Adrenal gland (tissue), 12 donors: ENCODE measurements around the gene DLGAP1. TPM values are rescaled to one million over a fixed set of nuclear protein-coding genes. Genes with fewer than 3 reads are reported as not detected.
"Not testable (repeated sequence)": the region's sequence is repeated elsewhere in the genome, so short reads cannot be mapped to it uniquely, and the experiment has no call there.

Experiments used
- DNase-seq, 7 donors: peaks; one replicate each; pipeline ENCODE4 v3.0.0-alpha.2; 2019 to 2020
- H3K27ac ChIP-seq, 5 donors: fragments of 200-600 bp; sonication (generic) in 4 of 5; 1 replicate in 3 of 5; 2 replicates in 2 of 5; pipeline versions ENCODE4 v1.5.1 to v1.8.0; 2016 to 2020; ENCODE audit warnings: mild to moderate bottlenecking in 1 of 5
- H3K27me3 ChIP-seq: fragments of 200-600 bp; 2 replicates; pipeline ENCODE4 v1.8.0; 2021
- H3K36me3 ChIP-seq, 2 donors: fragments of 200-600 bp; replicated peaks in 1 of 2; 1 replicate in 1 of 2; 2 replicates in 1 of 2; pipeline versions ENCODE4 v1.5.1 to v1.8.0; 2018 to 2022
- H3K4me1 ChIP-seq, 2 donors: fragments of 200-600 bp; replicated peaks in 1 of 2; 1 replicate in 1 of 2; 2 replicates in 1 of 2; pipeline versions ENCODE4 v1.5.1 to v1.8.0; 2018 to 2021
- H3K4me3 ChIP-seq, 4 donors: fragments of 200-600 bp; sonication (generic) in 3 of 4; one replicate each; pipeline ENCODE4 v1.5.1; 2016 to 2018
- H3K9me3 ChIP-seq, 3 donors: fragments of 200-600 bp; sonication (generic) in 1 of 3; replicated peaks in 1 of 3; 1 replicate in 2 of 3; 2 replicates in 1 of 3; pipeline versions ENCODE4 v1.5.1 to v1.8.0; 2016 to 2021
- POLR2A ChIP-seq, 2 donors: fragments of 450-650 bp; IDR thresholded peaks; one replicate each; pipeline ENCODE4 v1.6.1; 2017; ENCODE audit warnings: antibody characterized with exemption in 2 of 2, mild to moderate bottlenecking in 2 of 2, moderate library complexity in 1 of 2
- whole genome bisulfite sequencing, 4 donors: extraction: QIAGEN DNeasy Blood & Tissue Kit in 2 of 4; methylation state at CpG; one replicate each; pipeline versions ENCODE4 v1.1.5 to v1.1.7; 2013 to 2017; 5-methylcytosine and 5-hydroxymethylcytosine counted together
- intact Hi-C, 2 donors: fragments of 100-400 bp; cut with DNase I; formaldehyde crosslinking; loops; one replicate each; pipeline versions ENCODE4 v1.14.1 to v1.15.0; 2022 to 2023
- polyA plus RNA-seq, 3 donors: library from polyadenylated mRNA; stranded (reverse); fragments of 200-250 nt in 2 of 3; fragments of 350-450 nt in 1 of 3; fragmentation: Illumina TruSeq in 1 of 3; extraction: RNeasy Lipid Tissue Mini Kit (QIAGEN cat#74804) in 1 of 3; gene quantifications; one replicate each; pipeline ENCODE4 v1.2.3, GENCODE V29; 2013 to 2014
- total RNA-seq, 9 donors: library from RNA; depleted of rRNA in 4 of 9; stranded (reverse); fragments of >200 nt in 4 of 9; fragments of 120-200 nt in 1 of 9; fragmentation: NEBNext Ultra II Directional in 1 of 9; extraction: Animal tissue kit (Norgen Biotek cat#: 25700) in 1 of 9; gene quantifications; one replicate each; pipeline versions ENCODE4 v1.1.0 to v1.2.4, GENCODE V29; 2013 to 2023
- TF ChIP-seq, protein P1 (sequence below), 6 experiments: fragments of 450-650 bp in 4 of 6; fragments of 200-600 bp in 2 of 6; sonication (generic) in 1 of 6; IDR thresholded peaks; 1 replicate in 5 of 6; 2 replicates in 1 of 6; pipeline versions ENCODE4 v1.5.1 to v1.8.0; 2016 to 2021; ENCODE audit warnings: antibody characterized with exemption in 6 of 6, mild to moderate bottlenecking in 2 of 6, moderate library complexity in 1 of 6
- donor health status: healthy with polysubstance abuse.
- donor health status: Bipolar disorder and iron deficiency.
- donor health status: DM: yes; HTN: yes; CAD: no.
- donor health status: DM: no; HTN: no; CAD: no.
- donor health status: DM: no; HTN: no; CAD: no.
- donor health status: DM: yes; HTN: yes; CAD: no.

Gene DLGAP1
- total and polyA plus RNA-seq, 12 donors, result 1.7 to 30.9 (median 12.9) TPM

DNA sequence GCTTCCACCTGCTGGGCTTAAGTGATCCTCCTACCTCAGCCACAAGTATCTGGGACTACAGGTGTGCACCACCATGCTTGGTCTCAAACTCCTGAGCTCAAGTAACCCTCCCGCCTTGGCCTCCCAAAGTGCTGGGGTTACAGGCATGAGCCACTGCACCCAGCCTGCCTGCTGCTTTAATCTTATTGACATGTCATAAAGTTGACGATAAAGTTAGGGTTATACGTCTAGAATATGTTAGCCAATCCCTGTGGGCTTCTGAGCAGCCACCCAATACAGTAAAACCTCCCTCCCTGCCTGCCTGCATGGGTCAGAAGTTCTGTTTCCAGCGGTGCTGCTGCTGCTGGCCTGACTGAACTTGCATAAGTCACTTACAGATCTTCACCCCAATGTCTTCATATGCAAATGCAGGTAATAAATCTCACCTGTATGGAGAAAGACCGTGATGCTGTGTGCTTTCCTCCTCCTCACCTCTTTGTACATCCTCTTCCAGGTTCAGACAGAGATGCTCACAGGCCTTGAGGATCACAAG lies 975.1 kb downstream of the DLGAP1 start:
- H3K27me3 ChIP-seq, result no peaks in the 10 kb centered on the region
- intact Hi-C loops, result no loop called here
- 83 to 93% (median 89%) methylated on average over 5 of the region's 5 CpGs for WGBS, 4 donors
- no peaks in the 10 kb centered on the region for H3K36me3 ChIP-seq
- peaks cover 0 to 6% of the 10 kb centered on the region in 2 donors for H3K4me1 ChIP-seq
- H3K27ac ChIP-seq, result no peak overlapping the region
- H3K4me3 ChIP-seq, result no peak overlapping the region
- H3K9me3 ChIP-seq, result no peaks in the 10 kb centered on the region
- no peak for DNase-seq
- TF ChIP-seq, protein P1, sequence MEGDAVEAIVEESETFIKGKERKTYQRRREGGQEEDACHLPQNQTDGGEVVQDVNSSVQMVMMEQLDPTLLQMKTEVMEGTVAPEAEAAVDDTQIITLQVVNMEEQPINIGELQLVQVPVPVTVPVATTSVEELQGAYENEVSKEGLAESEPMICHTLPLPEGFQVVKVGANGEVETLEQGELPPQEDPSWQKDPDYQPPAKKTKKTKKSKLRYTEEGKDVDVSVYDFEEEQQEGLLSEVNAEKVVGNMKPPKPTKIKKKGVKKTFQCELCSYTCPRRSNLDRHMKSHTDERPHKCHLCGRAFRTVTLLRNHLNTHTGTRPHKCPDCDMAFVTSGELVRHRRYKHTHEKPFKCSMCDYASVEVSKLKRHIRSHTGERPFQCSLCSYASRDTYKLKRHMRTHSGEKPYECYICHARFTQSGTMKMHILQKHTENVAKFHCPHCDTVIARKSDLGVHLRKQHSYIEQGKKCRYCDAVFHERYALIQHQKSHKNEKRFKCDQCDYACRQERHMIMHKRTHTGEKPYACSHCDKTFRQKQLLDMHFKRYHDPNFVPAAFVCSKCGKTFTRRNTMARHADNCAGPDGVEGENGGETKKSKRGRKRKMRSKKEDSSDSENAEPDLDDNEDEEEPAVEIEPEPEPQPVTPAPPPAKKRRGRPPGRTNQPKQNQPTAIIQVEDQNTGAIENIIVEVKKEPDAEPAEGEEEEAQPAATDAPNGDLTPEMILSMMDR (IDR thresholded peaks at IDR 0.05), result no peak
- TF ChIP-seq POLR2A (IDR thresholded peaks at IDR 0.05), result no peak

DNA sequence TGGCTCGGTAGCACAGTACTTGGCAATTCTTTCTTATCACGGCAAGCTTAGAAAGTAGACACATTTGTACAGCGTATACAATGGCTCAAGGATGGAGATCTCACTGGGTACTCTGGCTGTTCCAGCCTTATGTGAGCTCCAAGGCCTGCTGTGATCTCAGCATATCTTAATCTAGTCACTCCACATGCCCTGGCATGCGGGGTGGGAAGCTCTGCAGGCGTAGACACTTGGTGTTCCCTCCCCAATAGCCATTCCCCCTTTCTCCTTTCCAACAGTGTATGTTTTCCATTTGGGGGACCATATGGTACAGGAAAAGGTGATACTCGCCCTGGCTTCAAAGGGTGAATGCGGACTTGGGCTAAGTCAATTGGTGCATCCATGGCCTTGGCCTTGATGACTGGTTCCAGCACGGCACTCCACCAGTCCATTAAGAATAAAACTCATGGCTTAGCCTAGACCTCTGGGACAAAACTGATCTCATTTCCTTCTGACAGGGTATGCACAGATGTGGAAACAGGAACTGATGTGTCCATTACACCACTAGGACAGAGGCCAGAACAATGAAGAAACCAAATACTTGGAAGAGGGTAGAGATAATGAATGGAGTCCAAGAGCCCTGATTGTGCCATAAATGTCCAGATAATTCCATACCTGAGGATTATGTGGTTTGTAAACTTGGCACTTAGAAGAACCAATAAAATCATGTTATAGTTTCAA lies 976.7 kb downstream of the DLGAP1 start:
- Histone ChIP-seq H3K4me3 (no peak overlapping the region), H3K9me3 (no peaks in the 10 kb centered on the region), H3K36me3 (no peaks in the 10 kb centered on the region), H3K4me1 (peaks cover 0 to 6% of the 10 kb centered on the region in 2 donors), H3K27me3 (no peaks in the 10 kb centered on the region), H3K27ac (no peak overlapping the region)
- no peak for DNase-seq
- intact Hi-C loops, result no loop called here
- TF ChIP-seq, protein P1 (IDR thresholded peaks at IDR 0.05), result no peak
- no peak for TF ChIP-seq POLR2A (IDR thresholded peaks at IDR 0.05)
- 87 to 94% (median 91%) methylated on average over 8 of the region's 8 CpGs for WGBS, 4 donors

DNA sequence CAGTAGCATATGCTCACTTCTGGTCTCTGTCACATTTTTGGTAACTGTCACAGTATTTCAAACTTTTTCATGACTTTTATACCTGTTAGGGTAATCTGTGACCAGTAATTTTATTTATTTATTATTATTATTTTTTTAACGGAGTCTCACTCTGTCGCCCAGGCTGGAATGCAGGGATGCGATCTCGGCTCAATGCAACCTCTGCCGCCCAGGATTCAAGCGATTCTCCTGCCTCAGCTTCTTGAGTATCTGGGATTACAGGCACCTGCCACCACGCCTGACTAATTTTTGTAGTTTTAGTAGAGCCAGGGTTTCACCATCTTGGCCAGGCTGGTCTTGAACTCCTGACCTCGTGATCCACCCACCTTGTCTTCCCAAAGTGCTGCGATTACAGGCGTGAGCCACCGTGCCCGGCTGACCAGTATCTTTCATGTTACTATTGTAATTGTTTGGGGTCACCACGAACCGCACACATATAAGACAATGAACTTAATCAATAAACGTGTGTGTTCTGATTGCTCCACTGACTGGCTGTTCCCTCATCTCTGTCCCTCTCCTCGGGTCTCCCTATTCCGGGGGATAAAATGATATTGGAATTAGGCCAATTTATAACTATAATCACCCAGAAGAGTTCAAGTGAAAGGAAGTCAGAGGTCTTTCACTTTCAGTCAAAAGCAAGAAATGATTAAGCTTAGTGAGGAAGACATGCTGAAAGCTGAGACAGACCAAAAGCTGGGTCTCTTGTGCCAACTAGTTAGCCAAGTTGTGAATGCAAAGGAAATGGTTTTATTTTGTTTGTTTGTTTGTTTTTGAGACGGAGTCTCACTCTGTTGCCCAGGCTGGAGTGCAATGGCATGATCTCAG lies 982.2 kb downstream of the DLGAP1 start:
- TF ChIP-seq, protein P1 (IDR thresholded peaks at IDR 0.05), result no peak
- no peak for TF ChIP-seq POLR2A (IDR thresholded peaks at IDR 0.05)
- H3K9me3 ChIP-seq, result no peaks in the 10 kb centered on the region
- no peak for DNase-seq
- H3K27ac ChIP-seq, result no peak overlapping the region
- H3K4me3 ChIP-seq, result no peak overlapping the region
- H3K4me1 ChIP-seq, result no peaks in the 10 kb centered on the region
- no peaks in the 10 kb centered on the region for H3K36me3 ChIP-seq
- no peaks in the 10 kb centered on the region for H3K27me3 ChIP-seq
- 82 to 84% (median 82%) methylated on average over 18 of the region's 18 CpGs for WGBS, 4 donors
- intact Hi-C loops, result no loop called here

DNA sequence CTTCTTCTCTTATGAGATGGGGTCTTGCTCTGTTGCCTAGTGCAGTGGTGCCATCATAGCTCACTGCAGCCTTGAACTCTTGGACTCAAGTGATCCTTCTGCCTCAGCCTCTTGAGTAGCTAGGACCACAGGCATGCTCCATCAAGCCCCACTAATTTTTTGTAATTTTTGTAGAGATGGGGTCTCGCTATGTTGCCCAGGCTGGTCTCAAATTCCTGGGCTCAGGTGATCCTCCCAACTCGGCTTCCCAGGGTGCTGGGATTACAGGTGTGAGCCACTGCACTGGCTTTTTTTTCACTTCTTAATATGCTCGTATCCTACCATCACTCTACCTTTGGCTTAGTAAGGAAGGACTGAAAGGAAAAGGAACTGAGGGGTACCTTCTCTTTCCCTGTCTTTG lies 983.0 kb downstream of the DLGAP1 start:
- H3K36me3 ChIP-seq, intact Hi-C loops, H3K27me3 ChIP-seq, H3K4me1 ChIP-seq, H3K27ac ChIP-seq, H3K4me3 ChIP-seq, H3K9me3 ChIP-seq, DNase-seq: not testable (repeated sequence)
- WGBS, 4 donors, result 85 to 94% (median 90%) methylated on average over 3 of the region's 3 CpGs
